ENCODE measurements around the gene CARD18. TPM values are rescaled to one million over a fixed set of nuclear protein-coding genes. Genes with fewer than 3 reads are reported as not detected.

CARD18 gene
- total RNA-seq, 1 experiment from 2014 or later, result not detected

- POLR2A ChIA-PET (ENCODE audit: unreplicated experiment), result no interaction called here
These were observed 6.7 kb downstream of the CARD18 start for GRCh38 chr11:105132716-105133511.

GRCh38 chr11:105130189-105130813 is 9.3 kb downstream of the CARD18 start:
- no peaks in the 10 kb centered on the region for H3K79me2 ChIP-seq (ENCODE audit: low read length)
- peaks cover 5% of the 10 kb centered on the region; the same call in 1 of the 2 replicates for H3K36me3 ChIP-seq (ENCODE audit: low read depth, low read length)
- no peak overlapping the region for H3K9ac ChIP-seq (ENCODE audit: low read length)
- H3K9me2 ChIP-seq (replicated peaks; ENCODE audit: low read length), result no peaks in the 10 kb centered on the region
- ChIA-PET CTCF (no interaction called here), POLR2A (ENCODE audit: unreplicated experiment) (no interaction called here)
- peaks cover 10% of the 10 kb centered on the region; the same call in 1 of the 2 replicates for H3K9me3 ChIP-seq (ENCODE audit: low read length)
- intact Hi-C loops (cut with micrococcal nuclease), result no loop called here
- H3K4me2 ChIP-seq (ENCODE audit: low read length), result peak overlapping the region; percentile 21; the same call in 1 of the 2 replicates
- no peaks in the 10 kb centered on the region for H3K27me3 ChIP-seq (ENCODE audit: low read length)
- no peak overlapping the region for H2AFZ ChIP-seq (ENCODE audit: low read length)
- H4K20me1 ChIP-seq (ENCODE audit: low read length), result no peaks in the 10 kb centered on the region
- no peaks in the 10 kb centered on the region for H3F3A ChIP-seq (ENCODE audit: low read length, unreplicated experiment)
- H3K4me3 ChIP-seq (ENCODE audit: low read length), result no peak overlapping the region
- peak; percentile 78 for DNase-seq
- peak overlapping the region; percentile 21; the same call in 1 of the 2 replicates for H3K27ac ChIP-seq (ENCODE audit: low read length)
- BruUV-seq (replicated peaks), result no TSS peak
- TF ChIP-seq EZH2 (IDR thresholded peaks at IDR 0.05; ENCODE audit: low read length, unreplicated experiment) (no peak), CTCF (conservative IDR thresholded peaks at IDR 0.05; ENCODE audit: low read depth, low read length) (peak; percentile 21; the same call in 1 of the 2 replicates)
- peaks cover 21% of the 10 kb centered on the region for H3K4me1 ChIP-seq (ENCODE audit: insufficient read depth, low read length)
- ATAC-seq, result peak; percentile 73

More at GRCh38 chr11:105132716-105133511, 6.7 kb downstream of the CARD18 start:
- no peak overlapping the region for H2AFZ ChIP-seq (ENCODE audit: low read length)
- no peaks in the 10 kb centered on the region for H3K79me2 ChIP-seq (ENCODE audit: low read length)
- no peaks in the 10 kb centered on the region for H3K9me2 ChIP-seq (replicated peaks; ENCODE audit: low read length)
- peak overlapping the region; percentile 6; the same call in 1 of the 2 replicates for H3K4me2 ChIP-seq (ENCODE audit: low read length)
- CTCF ChIA-PET, result no interaction called here
- no peaks in the 10 kb centered on the region for H3F3A ChIP-seq (ENCODE audit: low read length, unreplicated experiment)
- DNase-seq (peak; percentile 97), ATAC-seq (peak; percentile 71)
- no peaks in the 10 kb centered on the region for H4K20me1 ChIP-seq (ENCODE audit: low read length)
- BruUV-seq (replicated peaks), result no TSS peak
- H3K27me3 ChIP-seq (ENCODE audit: low read length), result no peaks in the 10 kb centered on the region
- H3K9me3 ChIP-seq (ENCODE audit: low read length), result peaks cover 7% of the 10 kb centered on the region; the same call in 1 of the 2 replicates
- H3K9ac ChIP-seq (ENCODE audit: low read length), result peak overlapping the region; percentile 30; the same call in 1 of the 2 replicates
- H3K4me3 ChIP-seq (ENCODE audit: low read length), result no peak overlapping the region
- H3K36me3 ChIP-seq (ENCODE audit: low read depth, low read length), result peaks cover 5% of the 10 kb centered on the region; the same call in 1 of the 2 replicates
- peak overlapping the region; percentile 76 for H3K27ac ChIP-seq (ENCODE audit: low read length)
- intact Hi-C loops (cut with micrococcal nuclease), result no loop called here
- TF ChIP-seq EZH2phosphoT487 (IDR thresholded peaks at IDR 0.05; ENCODE audit: borderline replicate concordance, low read length) (no peak), CTCF (conservative IDR thresholded peaks at IDR 0.05; ENCODE audit: low read depth, low read length) (no peak), EZH2 (IDR thresholded peaks at IDR 0.05; ENCODE audit: low read length, unreplicated experiment) (no peak)
- peaks cover 21% of the 10 kb centered on the region for H3K4me1 ChIP-seq (ENCODE audit: insufficient read depth, low read length)

Data from PC-3 (cell line).